Mucosa of descending colon (tissue), 3 donors: ENCODE measurements around the gene ARHGEF16. TPM values are rescaled to one million over a fixed set of nuclear protein-coding genes. Genes with fewer than 3 reads are reported as not detected.

Experiments
- ATAC-seq: fragments of 200-7000 bp; cut with Tn5 transposase; one replicate; pipeline ENCODE4 v1.9.1; 2020; ENCODE audit warnings: mild to moderate bottlenecking, moderate library complexity
- DNase-seq, 3 donors: peaks; one replicate each; pipeline ENCODE4 v3.0.0-alpha.2; 2020
- H3K36me3 ChIP-seq: fragments of 200-600 bp; one replicate; pipeline ENCODE4 v1.8.0; 2021; ENCODE audit warnings: low read depth, mild to moderate bottlenecking
- H3K4me1 ChIP-seq: fragments of 200-600 bp; one replicate; pipeline ENCODE4 v1.8.0; 2021; ENCODE audit warnings: low read depth, mild to moderate bottlenecking
- H3K4me3 ChIP-seq: fragments of 200-600 bp; one replicate; pipeline ENCODE4 v1.8.0; 2021; ENCODE audit warnings: mild to moderate bottlenecking
- H3K9me3 ChIP-seq: fragments of 200-600 bp; one replicate; pipeline ENCODE4 v1.8.0; 2021; ENCODE audit warnings: mild to moderate bottlenecking
- intact Hi-C, 2 donors: fragments of 100-400 bp; cut with DNase I in 1 of 2; cut with micrococcal nuclease in 1 of 2; formaldehyde crosslinking; loops; one replicate each; pipeline versions ENCODE4 v1.11.0 to v1.11.1; 2022; cut with DNase I, micrococcal nuclease
- total RNA-seq, 3 donors: library from RNA; stranded (reverse); fragmentation: NEBNext Ultra II Directional in 2 of 3; extraction: Animal tissue kit (Norgen Biotek cat#: 25700) in 2 of 3; gene quantifications; one replicate each; pipeline versions ENCODE4 v1.2.1 to v1.2.4, GENCODE V29; 2021 to 2023
- TF ChIP-seq, protein P1 (sequence below): fragments of 200-600 bp; IDR thresholded peaks from one replicate; pipeline ENCODE4 v1.8.0; 2022; ENCODE audit warnings: antibody characterized with exemption, mild to moderate bottlenecking
- donor health status: DM: no; HTN: no; CAD: no; lungs with moderate emphysema.
- donor health status: DM: no; HTN: no; CAD: no.
- donor health status: DM: no; HTN: yes; CAD: no.

The ARHGEF16 gene
- total RNA-seq, 3 donors from 2014 or later = 51.2 to 101 (median 90.2) TPM

DNA sequence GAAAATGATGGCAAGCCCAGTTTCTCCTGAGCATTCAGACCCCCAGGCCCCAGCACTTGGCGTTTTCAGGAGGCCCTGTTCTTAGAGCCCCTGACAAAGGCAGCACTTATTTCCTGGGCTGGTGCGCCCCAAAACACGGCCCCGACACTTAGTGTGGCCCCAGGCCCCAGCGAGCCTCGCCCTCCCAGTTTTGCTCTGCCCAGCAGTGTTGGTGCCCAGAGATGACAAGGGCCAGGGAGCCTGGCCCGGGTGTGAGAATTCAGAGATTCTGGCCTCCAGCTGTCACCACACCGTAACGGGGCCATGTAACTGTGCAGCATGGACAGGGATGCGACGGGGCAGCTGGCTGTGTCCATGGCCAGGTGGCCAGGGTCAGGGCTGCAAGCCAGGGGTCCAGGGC lies 18.0 kb upstream of the ARHGEF16 start:
- intact Hi-C loops = no loop called here
- Histone ChIP-seq H3K9me3 (no peaks in the 10 kb centered on the region), H3K4me1 (no peaks in the 10 kb centered on the region), H3K4me3 (no peak overlapping the region), H3K36me3 (no peaks in the 10 kb centered on the region)
- no peak for ATAC-seq
- peak in 1 of 3 donors; percentile 31 for DNase-seq
- TF ChIP-seq, protein P1, sequence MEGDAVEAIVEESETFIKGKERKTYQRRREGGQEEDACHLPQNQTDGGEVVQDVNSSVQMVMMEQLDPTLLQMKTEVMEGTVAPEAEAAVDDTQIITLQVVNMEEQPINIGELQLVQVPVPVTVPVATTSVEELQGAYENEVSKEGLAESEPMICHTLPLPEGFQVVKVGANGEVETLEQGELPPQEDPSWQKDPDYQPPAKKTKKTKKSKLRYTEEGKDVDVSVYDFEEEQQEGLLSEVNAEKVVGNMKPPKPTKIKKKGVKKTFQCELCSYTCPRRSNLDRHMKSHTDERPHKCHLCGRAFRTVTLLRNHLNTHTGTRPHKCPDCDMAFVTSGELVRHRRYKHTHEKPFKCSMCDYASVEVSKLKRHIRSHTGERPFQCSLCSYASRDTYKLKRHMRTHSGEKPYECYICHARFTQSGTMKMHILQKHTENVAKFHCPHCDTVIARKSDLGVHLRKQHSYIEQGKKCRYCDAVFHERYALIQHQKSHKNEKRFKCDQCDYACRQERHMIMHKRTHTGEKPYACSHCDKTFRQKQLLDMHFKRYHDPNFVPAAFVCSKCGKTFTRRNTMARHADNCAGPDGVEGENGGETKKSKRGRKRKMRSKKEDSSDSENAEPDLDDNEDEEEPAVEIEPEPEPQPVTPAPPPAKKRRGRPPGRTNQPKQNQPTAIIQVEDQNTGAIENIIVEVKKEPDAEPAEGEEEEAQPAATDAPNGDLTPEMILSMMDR = no peak

DNA sequence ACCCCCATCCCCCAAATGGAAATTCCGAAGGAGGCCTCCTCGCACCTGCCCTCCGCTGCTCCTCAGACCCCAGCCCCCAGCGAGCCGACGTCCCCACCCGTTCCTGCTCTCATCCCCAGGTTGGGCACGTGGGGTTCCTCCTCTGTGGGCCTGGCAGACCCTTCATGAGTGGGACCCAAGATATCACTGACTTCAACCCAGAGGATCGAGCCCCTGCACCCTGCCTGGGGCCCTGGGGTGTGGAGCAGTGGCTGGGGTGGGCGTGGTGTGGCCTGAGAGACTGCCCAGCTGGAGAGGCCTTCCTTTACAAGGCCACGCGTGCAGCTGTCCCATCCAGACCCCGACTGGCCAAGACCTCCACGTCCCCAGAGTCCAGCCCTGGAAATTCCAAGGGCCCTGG lies 17.6 kb upstream of the ARHGEF16 start:
- peak in 1 of 3 donors; percentile 36 for DNase-seq
- Histone ChIP-seq H3K4me3 (no peak overlapping the region), H3K36me3 (no peaks in the 10 kb centered on the region), H3K9me3 (no peaks in the 10 kb centered on the region), H3K4me1 (no peaks in the 10 kb centered on the region)
- TF ChIP-seq, protein P1 = no peak
- intact Hi-C loops = no loop called here
- ATAC-seq = no peak

DNA sequence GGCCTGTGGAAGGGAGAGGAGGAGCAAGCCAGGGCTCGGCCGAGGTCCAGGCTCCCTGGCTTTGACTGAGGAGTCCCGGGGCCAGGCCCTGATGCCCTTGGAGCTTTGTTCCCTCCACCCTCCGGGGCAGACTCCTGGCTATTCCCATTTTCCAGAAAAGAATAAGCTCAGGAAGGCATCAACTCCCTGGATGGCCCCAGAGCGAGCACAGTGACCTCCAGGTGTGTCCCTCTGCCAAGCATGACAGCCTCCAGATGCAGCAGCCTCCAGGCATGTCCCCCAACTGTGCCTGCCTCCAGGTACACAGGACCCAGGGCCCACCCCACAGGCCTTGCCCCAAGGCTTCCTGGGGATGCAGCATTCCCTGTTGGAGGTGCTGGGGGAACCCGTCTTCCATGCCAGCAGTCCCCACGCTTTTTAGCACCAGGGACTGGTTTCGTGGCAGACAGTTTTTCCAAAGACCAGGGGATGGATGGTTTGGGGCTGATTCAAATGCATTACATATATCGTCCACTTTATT lies 15.7 kb upstream of the ARHGEF16 start:
- intact Hi-C loops = no loop called here
- ATAC-seq = no peak

DNA sequence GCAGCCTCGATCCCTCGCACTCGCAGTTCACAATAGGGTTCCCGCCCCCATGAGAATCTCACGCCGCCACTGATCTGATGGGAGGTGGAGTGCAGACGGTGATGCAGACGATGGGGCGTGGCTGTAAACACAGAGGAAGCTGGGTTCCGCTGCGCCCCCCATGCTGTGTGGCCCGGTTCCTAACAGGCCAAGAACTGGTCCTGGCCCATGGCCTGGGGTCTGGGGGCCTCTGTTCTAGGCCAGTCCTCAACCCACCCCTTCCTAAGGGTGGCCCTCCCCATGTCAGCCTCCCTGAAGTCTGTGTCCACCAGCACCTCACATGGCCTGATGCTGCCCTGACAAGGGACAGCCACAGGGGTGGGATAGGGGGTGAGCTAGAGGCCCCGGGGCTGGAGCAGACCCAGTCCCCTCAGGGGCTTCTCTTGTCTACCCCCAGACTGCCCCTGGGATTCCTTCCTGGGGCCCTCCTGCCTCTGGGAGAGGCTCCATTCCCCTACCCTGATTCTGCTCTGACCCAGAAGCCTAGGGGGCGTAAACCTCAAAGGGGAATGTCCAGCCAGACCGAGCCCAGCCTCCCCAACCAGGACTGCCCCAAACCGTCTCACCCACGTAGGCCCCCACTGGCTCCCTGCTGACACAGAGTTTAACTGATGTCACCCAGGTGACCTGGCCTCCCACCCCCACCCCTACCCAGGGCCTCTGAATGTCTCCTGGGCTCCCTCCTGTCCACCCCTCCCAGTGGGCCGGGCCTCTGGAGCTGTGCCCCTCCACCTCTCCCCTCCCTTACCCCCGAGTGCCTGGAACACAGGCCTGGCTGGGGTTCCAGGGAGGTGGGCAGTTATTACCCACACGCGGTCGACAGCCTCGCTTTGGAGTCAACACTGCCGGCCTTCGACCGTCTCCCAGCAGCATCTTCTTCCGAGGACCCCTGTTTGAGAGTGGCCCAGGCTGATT lies 14.8 kb upstream of the ARHGEF16 start:
- Histone ChIP-seq H3K4me3 (no peak overlapping the region), H3K36me3 (no peaks in the 10 kb centered on the region), H3K4me1 (no peaks in the 10 kb centered on the region), H3K9me3 (no peaks in the 10 kb centered on the region)
- TF ChIP-seq, protein P1 = no peak
- intact Hi-C loops = no loop called here
- ATAC-seq (no peak), DNase-seq (peak in 1 of 3 donors; percentile 30)

More for the DNA sequence above, 15.7 kb upstream of the ARHGEF16 start:
- peak in 1 of 3 donors; percentile 10 for DNase-seq
- TF ChIP-seq, protein P1 = no peak
- no peaks in the 10 kb centered on the region for H3K4me1 ChIP-seq
- no peak overlapping the region for H3K4me3 ChIP-seq
- no peaks in the 10 kb centered on the region for H3K9me3 ChIP-seq
- no peaks in the 10 kb centered on the region for H3K36me3 ChIP-seq

DNA sequence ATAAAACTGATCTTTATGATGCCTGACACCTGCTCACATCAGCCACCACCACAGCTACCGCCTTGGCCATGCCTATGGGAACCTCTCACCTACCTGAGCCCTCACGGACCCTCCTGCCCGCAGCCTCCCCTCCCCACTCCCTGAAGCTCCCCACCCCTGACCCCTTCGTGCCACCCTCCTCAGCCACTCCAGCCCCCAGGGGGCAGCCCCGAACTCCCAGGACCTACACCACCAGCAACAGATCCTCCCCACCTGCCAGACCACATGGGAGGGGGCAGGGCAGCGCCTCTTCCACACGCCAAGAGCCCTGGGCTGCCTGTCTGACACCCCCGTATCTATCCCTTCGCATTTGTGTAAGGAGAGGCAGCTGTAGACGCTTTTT lies 14.2 kb upstream of the ARHGEF16 start:
- H3K36me3 ChIP-seq = no peaks in the 10 kb centered on the region
- intact Hi-C loops = no loop called here
- no peaks in the 10 kb centered on the region for H3K9me3 ChIP-seq
- TF ChIP-seq, protein P1 = no peak
- no peak for ATAC-seq
- peak in 1 of 3 donors; percentile 27 for DNase-seq
- no peaks in the 10 kb centered on the region for H3K4me1 ChIP-seq
- H3K4me3 ChIP-seq = no peak overlapping the region
